Fibroblast of the aortic adventitia (primary cell): ENCODE measurements around the gene NKX2-1. TPM values are rescaled to one million over a fixed set of nuclear protein-coding genes. Genes with fewer than 3 reads are reported as not detected.

Experiments used
- DNase-seq: peaks from one replicate; pipeline ENCODE4 v3.0.0-alpha.2; 2010; ENCODE audit warnings: low read depth
- H3K4me3 ChIP-seq: 2 replicates; pipeline ENCODE4 v1.5.1; 2011; ENCODE audit warnings: low read depth, mild to moderate bottlenecking, control low read depth, low read length, moderate library complexity
- total RNA-seq: library from RNA; depleted of rRNA; stranded (reverse); fragments of >200 nt; gene quantifications from 2 replicates; pipeline ENCODE4 v1.2.3, GENCODE V29; 2012; ENCODE audit warnings: low replicate concordance
- TF ChIP-seq, protein P1 (sequence below): IDR thresholded peaks from 2 replicates; pipeline ENCODE4 v1.5.1; 2011; ENCODE audit warnings: mild to moderate bottlenecking, low read length, control low read depth, inconsistent platforms; ENCODE audit not compliant: insufficient read depth

NKX2-1 gene
- total RNA-seq, 1 donor: not detected

- no peak for DNase-seq
- no peak overlapping the region for H3K4me3 ChIP-seq
- TF ChIP-seq, protein P1, sequence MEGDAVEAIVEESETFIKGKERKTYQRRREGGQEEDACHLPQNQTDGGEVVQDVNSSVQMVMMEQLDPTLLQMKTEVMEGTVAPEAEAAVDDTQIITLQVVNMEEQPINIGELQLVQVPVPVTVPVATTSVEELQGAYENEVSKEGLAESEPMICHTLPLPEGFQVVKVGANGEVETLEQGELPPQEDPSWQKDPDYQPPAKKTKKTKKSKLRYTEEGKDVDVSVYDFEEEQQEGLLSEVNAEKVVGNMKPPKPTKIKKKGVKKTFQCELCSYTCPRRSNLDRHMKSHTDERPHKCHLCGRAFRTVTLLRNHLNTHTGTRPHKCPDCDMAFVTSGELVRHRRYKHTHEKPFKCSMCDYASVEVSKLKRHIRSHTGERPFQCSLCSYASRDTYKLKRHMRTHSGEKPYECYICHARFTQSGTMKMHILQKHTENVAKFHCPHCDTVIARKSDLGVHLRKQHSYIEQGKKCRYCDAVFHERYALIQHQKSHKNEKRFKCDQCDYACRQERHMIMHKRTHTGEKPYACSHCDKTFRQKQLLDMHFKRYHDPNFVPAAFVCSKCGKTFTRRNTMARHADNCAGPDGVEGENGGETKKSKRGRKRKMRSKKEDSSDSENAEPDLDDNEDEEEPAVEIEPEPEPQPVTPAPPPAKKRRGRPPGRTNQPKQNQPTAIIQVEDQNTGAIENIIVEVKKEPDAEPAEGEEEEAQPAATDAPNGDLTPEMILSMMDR: no peak
Measured at GRCh38 chr14:36503771-36504741, 16.0 kb downstream of the NKX2-1 start.

DNA sequence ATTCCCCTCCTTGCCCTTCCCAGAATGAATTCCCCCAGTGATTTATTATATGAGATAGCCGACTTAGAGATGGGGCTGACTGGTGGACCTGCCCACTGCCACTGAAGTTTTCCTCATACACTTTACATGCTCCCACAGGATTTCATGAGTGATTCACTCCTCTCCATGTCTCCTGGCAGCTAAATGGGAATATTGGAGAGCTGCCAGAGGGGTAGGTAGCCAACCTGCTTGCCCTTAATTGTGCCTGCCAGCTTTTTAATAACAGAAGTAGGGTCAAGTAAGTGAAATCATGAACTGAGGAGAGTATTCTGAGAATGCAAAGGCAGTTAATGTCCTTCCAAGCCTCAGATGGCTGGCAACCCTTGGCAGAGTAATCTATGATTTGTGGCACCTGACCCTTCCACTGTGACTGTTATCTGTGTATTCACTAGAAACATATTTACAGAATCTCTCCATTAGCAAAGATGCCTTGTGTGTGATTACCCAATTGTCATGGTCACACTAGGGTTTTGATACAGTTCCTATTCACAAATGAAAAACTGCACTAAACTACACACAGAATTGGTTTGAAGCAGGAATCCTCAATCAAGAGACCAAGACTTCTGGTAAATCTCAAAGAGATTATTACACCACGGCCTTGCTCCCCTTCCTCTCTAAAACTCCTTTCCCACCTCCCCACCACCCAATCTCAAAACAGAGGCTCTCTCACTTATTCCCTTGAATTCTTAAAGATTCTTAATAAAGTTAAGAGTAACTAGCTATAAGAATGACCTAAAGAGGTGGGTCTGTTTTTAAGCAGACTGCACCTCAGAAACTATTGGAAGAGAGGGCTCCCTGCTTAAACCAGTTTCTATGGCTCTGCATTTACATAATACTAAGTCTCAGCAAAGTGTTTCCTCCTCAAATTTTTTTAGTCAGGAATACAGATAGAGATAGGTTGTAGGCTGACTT, 17.2 kb downstream of the NKX2-1 start:
- H3K4me3 ChIP-seq: no peak overlapping the region
- no peak for DNase-seq
- TF ChIP-seq, protein P1: no peak

DNA sequence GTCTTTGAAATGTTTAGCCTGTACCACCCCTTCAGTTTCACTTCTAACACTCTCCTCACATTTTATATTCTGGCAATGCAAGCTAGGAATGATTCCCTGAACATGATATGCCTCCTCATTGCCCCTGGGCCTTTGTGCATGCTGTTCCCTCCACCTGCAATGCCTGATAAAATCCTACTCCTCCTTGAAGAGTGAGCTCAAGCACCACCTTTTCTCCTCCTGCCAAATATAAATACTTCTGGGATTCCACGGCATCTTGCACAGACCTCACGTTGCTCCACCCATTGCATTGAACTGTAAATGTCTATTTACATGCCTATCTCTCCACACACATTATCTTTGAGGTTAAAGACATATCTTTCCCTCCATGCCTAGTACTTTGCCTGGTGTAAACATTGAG, 21.1 kb downstream of the NKX2-1 start:
- no peak for DNase-seq
- TF ChIP-seq, protein P1: no peak

GRCh38 chr14:36496346-36496745, 23.7 kb downstream of the NKX2-1 start:
- DNase-seq: no peak
- H3K4me3 ChIP-seq: no peak overlapping the region
- TF ChIP-seq, protein P1: no peak

More for the DNA sequence above, 21.1 kb downstream of the NKX2-1 start:
- no peak overlapping the region for H3K4me3 ChIP-seq

DNA sequence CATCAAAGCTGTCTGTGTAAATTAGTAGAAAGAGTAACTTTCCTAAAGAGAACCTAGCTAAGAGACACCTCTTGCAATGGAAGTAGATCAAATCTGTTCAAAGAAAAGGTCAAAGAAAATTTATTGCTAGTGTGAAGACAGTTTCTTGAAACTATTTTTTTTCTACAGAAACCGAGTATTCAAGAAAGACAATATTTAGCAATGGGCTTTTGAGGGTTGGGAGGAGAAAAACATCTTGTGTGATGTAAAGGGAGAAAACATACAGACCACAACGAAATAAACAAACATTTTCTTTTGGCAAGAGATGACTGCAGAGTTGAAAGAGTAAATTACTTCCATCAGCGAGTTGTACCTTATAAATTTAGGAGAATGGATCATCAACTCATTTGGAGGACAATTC, 24.4 kb downstream of the NKX2-1 start:
- H3K4me3 ChIP-seq: no peak overlapping the region
- TF ChIP-seq, protein P1: no peak
- DNase-seq: no peak

DNA sequence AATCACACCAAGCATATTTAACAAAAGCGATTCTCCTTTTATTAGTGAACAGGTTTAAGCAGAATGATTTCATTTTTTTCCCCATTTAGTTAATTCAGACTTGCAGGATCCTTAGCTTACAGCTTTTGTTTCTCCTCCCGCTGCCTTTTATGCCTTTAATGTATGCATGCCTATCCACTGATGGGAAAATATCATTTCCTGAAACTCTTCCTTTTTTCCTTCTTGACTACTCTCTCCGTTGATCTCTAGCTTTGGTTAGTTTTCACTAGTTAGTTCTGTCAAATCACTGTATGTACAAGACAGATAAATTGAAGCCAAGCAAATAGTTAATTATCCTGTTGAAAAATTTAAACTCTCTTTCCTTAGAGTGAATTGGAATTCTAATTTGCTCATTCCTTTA, 26.3 kb downstream of the NKX2-1 start:
- DNase-seq: no peak
- TF ChIP-seq, protein P1: no peak
- H3K4me3 ChIP-seq: no peak overlapping the region
